Suprapubic skin (tissue), 4 donors: ENCODE measurements around the gene ZNF521.

ENCODE experiments used
- POLR2A ChIP-seq, 2 donors: fragments of 450-650 bp; IDR thresholded peaks; one replicate each; pipeline ENCODE4 v1.6.1; 2017; ENCODE audit warnings: antibody characterized with exemption in 2 of 2, mild to moderate bottlenecking in 2 of 2, moderate library complexity in 2 of 2
- POLR2AphosphoS5 ChIP-seq, 3 donors: sonication (generic); formaldehyde crosslinking; IDR thresholded peaks; one replicate each; pipeline ENCODE4 v1.6.1; 2017; ENCODE audit warnings: antibody characterized with exemption in 3 of 3
- TF ChIP-seq, protein P1 (sequence below), 2 donors: fragments of 200-600 bp in 1 of 2; fragments of 450-650 bp in 1 of 2; sonication (generic) in 1 of 2; IDR thresholded peaks; one replicate each; pipeline ENCODE4 v1.5.1; 2016 to 2019; ENCODE audit warnings: antibody characterized with exemption in 2 of 2, mild to moderate bottlenecking in 1 of 2, moderate library complexity in 1 of 2

DNA sequence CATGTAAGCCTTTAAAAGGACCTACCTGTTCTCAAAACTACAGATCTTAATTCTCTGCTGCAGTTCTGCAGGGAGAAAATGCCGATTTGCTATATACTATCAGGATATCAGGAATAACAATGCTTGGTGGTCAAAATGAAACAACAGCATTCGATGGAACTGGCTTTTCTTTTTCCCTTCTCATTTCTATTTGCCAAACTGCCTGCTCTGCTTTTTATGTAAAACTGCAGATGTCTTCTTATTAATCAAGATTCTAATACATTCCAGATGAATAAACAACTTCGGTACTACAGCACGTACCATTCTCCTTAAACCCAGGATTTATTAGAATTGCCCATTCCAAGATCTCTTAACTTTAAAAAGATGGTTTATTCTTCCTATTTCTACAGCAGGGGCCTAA lies 100.9 kb downstream of the ZNF521 start:
- TF ChIP-seq, protein P1, sequence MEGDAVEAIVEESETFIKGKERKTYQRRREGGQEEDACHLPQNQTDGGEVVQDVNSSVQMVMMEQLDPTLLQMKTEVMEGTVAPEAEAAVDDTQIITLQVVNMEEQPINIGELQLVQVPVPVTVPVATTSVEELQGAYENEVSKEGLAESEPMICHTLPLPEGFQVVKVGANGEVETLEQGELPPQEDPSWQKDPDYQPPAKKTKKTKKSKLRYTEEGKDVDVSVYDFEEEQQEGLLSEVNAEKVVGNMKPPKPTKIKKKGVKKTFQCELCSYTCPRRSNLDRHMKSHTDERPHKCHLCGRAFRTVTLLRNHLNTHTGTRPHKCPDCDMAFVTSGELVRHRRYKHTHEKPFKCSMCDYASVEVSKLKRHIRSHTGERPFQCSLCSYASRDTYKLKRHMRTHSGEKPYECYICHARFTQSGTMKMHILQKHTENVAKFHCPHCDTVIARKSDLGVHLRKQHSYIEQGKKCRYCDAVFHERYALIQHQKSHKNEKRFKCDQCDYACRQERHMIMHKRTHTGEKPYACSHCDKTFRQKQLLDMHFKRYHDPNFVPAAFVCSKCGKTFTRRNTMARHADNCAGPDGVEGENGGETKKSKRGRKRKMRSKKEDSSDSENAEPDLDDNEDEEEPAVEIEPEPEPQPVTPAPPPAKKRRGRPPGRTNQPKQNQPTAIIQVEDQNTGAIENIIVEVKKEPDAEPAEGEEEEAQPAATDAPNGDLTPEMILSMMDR (IDR thresholded peaks at IDR 0.05), result no peak
- no peak for TF ChIP-seq POLR2AphosphoS5 (IDR thresholded peaks at IDR 0.05)
- TF ChIP-seq POLR2A (IDR thresholded peaks at IDR 0.05), result no peak
